IMR-90 (cell line): Measurements from ENCODE around the gene PYGL. TPM values are rescaled to one million over a fixed set of nuclear protein-coding genes. Genes with fewer than 3 reads are reported as not detected.

ENCODE experiments used
- ATAC-seq: fragments of 200-7000 bp; cut with Tn5 transposase; 2 replicates; pipeline ENCODE4 v1.9.1; 2020; ENCODE audit warnings: low read depth, mild to moderate bottlenecking, moderate library complexity
- BruUV-seq: library from RNA; stranded (reverse); fragments of 400-500 nt; replicated peaks from 2 replicates; lab custom pipeline; 2021; lab: Mats Ljungman, UMichigan
- CTCF ChIA-PET: fragments of 300-600 bp; formaldehyde crosslinking; extraction: SDS; loops from one replicate; lab custom pipeline; 2021; ENCODE audit warnings: antibody characterized with exemption; lab: Yijun Ruan, JAX
- POLR2A ChIA-PET: fragments of 300-600 bp; sonication (Branson Sonifier 250); formaldehyde crosslinking; loops from one replicate; lab custom pipeline; 2022; ENCODE audit warnings: antibody characterized with exemption; ENCODE audit not compliant: unreplicated experiment; lab: Charles Lee
- DNase-seq: peaks from one replicate; pipeline ENCODE4 v3.0.0; 2013
- H2AFZ ChIP-seq: replicated peaks from 2 replicates; pipeline ENCODE3; 2013; ENCODE audit warnings: low read length, mild to moderate bottlenecking; ENCODE audit not compliant: poor library complexity
- H2AK5ac ChIP-seq: 2 replicates; pipeline ENCODE4 v1.6.1; 2013; ENCODE audit warnings: low read depth, low read length, inconsistent platforms
- H2AK9ac ChIP-seq: replicated peaks from 2 replicates; pipeline ENCODE3; 2013; ENCODE audit warnings: mild to moderate bottlenecking, low read depth, low read length, moderate library complexity; ENCODE audit not compliant: poor library complexity
- H2BK120ac ChIP-seq: 2 replicates; pipeline ENCODE4 v1.6.1; 2013; ENCODE audit warnings: low read depth, low read length, inconsistent platforms
- H2BK15ac ChIP-seq: 3 replicates; pipeline ENCODE4 v1.6.1; 2013; ENCODE audit warnings: low read depth, low read length, inconsistent platforms
- H2BK20ac ChIP-seq: 2 replicates; pipeline ENCODE4 v1.6.1; 2013; ENCODE audit warnings: low read depth, mild to moderate bottlenecking, inconsistent platforms, low read length, moderate library complexity
- H2BK5ac ChIP-seq: 2 replicates; pipeline ENCODE4 v1.6.1; 2013; ENCODE audit warnings: mild to moderate bottlenecking, low read depth, low read length, inconsistent platforms; ENCODE audit not compliant: poor library complexity, severe bottlenecking
- H3K14ac ChIP-seq: replicated peaks from 2 replicates; pipeline ENCODE4 v1.6.1; 2013; ENCODE audit warnings: low read depth, low read length, inconsistent platforms
- H3K18ac ChIP-seq: 2 replicates; pipeline ENCODE4 v1.6.1; 2013; ENCODE audit warnings: low read depth, low read length, control low read depth
- H3K23ac ChIP-seq: 2 replicates; pipeline ENCODE4 v1.6.1; 2013; ENCODE audit warnings: low read depth, low read length, inconsistent platforms
- H3K27ac ChIP-seq: 2 replicates; pipeline ENCODE4 v1.5.1; 2013; ENCODE audit warnings: mild to moderate bottlenecking, control low read depth, low read length; ENCODE audit not compliant: insufficient read depth
- H3K27me3 ChIP-seq: 2 replicates; pipeline ENCODE4 v1.6.1; 2013; ENCODE audit warnings: low read length; ENCODE audit not compliant: control insufficient read depth, insufficient read depth
- H3K36me3 ChIP-seq: 2 replicates; pipeline ENCODE4 v1.6.1; 2013; ENCODE audit warnings: low read length, mixed read lengths; ENCODE audit not compliant: control insufficient read depth, insufficient read depth
- H3K4ac ChIP-seq: 2 replicates; pipeline ENCODE4 v1.6.1; 2013; ENCODE audit warnings: low read depth, low read length, inconsistent platforms
- H3K4me1 ChIP-seq: 2 replicates; pipeline ENCODE4 v1.6.1; 2013; ENCODE audit warnings: low read length, mixed read lengths; ENCODE audit not compliant: control insufficient read depth, insufficient read depth
- H3K4me2 ChIP-seq: 2 replicates; pipeline ENCODE4 v1.6.1; 2013; ENCODE audit warnings: low read depth, mild to moderate bottlenecking, control low read depth, low read length, moderate library complexity
- H3K4me3 ChIP-seq: 2 replicates; pipeline ENCODE4 v1.5.1; 2013; ENCODE audit warnings: low read depth, mild to moderate bottlenecking, control low read depth, low read length, moderate library complexity; ENCODE audit not compliant: insufficient read depth
- H3K56ac ChIP-seq: 2 replicates; pipeline ENCODE4 v1.6.1; 2013; ENCODE audit warnings: low read length, inconsistent platforms; ENCODE audit not compliant: insufficient read depth; ENCODE audit errors: extremely low read depth
- H3K79me1 ChIP-seq, 2 experiments: 2 replicates each; pipeline ENCODE4 v1.6.1; 2013; ENCODE audit warnings: low read length in 2 of 2, inconsistent platforms in 1 of 2, low read depth in 1 of 2
- H3K9ac ChIP-seq: 2 replicates; pipeline ENCODE4 v1.6.1; 2013; ENCODE audit warnings: low read depth, low read length, control low read depth
- H3K9me1 ChIP-seq: 2 replicates; pipeline ENCODE4 v1.6.1; 2013; ENCODE audit warnings: low read length, inconsistent platforms; ENCODE audit not compliant: insufficient read depth
- H3K9me3 ChIP-seq: 2 replicates; pipeline ENCODE4 v1.6.1; 2013; ENCODE audit warnings: low read length; ENCODE audit not compliant: control insufficient read depth, insufficient read depth
- H4K20me1 ChIP-seq: 2 replicates; pipeline ENCODE4 v1.6.1; 2013; ENCODE audit warnings: low read length, inconsistent platforms; ENCODE audit not compliant: insufficient read depth
- H4K5ac ChIP-seq: 2 replicates; pipeline ENCODE4 v1.6.1; 2013; ENCODE audit warnings: mild to moderate bottlenecking, low read depth, low read length, control low read depth
- H4K8ac ChIP-seq, 2 experiments: 2 replicates each; pipeline ENCODE4 v1.6.1; 2013; ENCODE audit warnings: low read depth in 2 of 2, low read length in 2 of 2, control low read depth in 1 of 2, inconsistent platforms in 1 of 2
- H4K91ac ChIP-seq: 2 replicates; pipeline ENCODE4 v1.6.1; 2013; ENCODE audit warnings: low read depth, low read length, inconsistent platforms; ENCODE audit not compliant: insufficient read depth
- BHLHE40 ChIP-seq: fragments of 150-350 bp; IDR thresholded peaks from 2 replicates; pipeline ENCODE4 v1.6.1; 2016; ENCODE audit warnings: mild to moderate bottlenecking, low read depth, low read length
- CEBPB ChIP-seq: IDR thresholded peaks from 2 replicates; pipeline ENCODE4 v1.6.1; 2012; ENCODE audit warnings: low read depth, low read length, improper control_type of control experiment
- CHD1 ChIP-seq: IDR thresholded peaks from 2 replicates; pipeline ENCODE4 v1.6.1; 2012; ENCODE audit warnings: low read depth, low read length, improper control_type of control experiment
- MAFK ChIP-seq: IDR thresholded peaks from 2 replicates; pipeline ENCODE4 v1.6.1; 2012; ENCODE audit warnings: low read depth, low read length, improper control_type of control experiment
- MAZ ChIP-seq: IDR thresholded peaks from 2 replicates; pipeline ENCODE4 v1.6.1; 2012; ENCODE audit warnings: low read depth, mild to moderate bottlenecking, low read length, improper control_type of control experiment, moderate library complexity, borderline replicate concordance
- MXI1 ChIP-seq: IDR thresholded peaks from 2 replicates; pipeline ENCODE4 v1.6.1; 2012; ENCODE audit warnings: low read depth, mild to moderate bottlenecking, low read length, moderate library complexity, borderline replicate concordance
- POLR2A ChIP-seq: IDR thresholded peaks from 2 replicates; pipeline ENCODE4 v1.6.1; 2012; ENCODE audit warnings: mild to moderate bottlenecking, low read depth, low read length
- RAD21 ChIP-seq: IDR thresholded peaks from 2 replicates; pipeline ENCODE4 v1.6.1; 2012; ENCODE audit warnings: low read length, improper control_type of control experiment
- RCOR1 ChIP-seq: IDR thresholded peaks from 2 replicates; pipeline ENCODE4 v1.6.1; 2012; ENCODE audit warnings: mild to moderate bottlenecking, low read length, improper control_type of control experiment; ENCODE audit not compliant: insufficient replicate concordance
- RFX5 ChIP-seq: IDR thresholded peaks from 2 replicates; pipeline ENCODE4 v1.8.0; 2012; ENCODE audit warnings: low read depth, mild to moderate bottlenecking, low read length, moderate library complexity
- SMC3 ChIP-seq: fragments of 150-350 bp; IDR thresholded peaks from 2 replicates; pipeline ENCODE4 v1.6.1; 2016; ENCODE audit warnings: low read depth, mild to moderate bottlenecking, antibody characterized with exemption, low read length, moderate library complexity
- WGBS, 2 experiments: methylation state at CpG; one replicate each; pipeline versions ENCODE4 v1.1.5 to v1.1.7; 2013; ENCODE audit warnings: missing lambda C conversion rate in 2 of 2; ENCODE audit not compliant: insufficient read length in 1 of 2; ENCODE audit errors: extremely low coverage in 2 of 2; 5-methylcytosine and 5-hydroxymethylcytosine counted together
- dilution Hi-C: fragments of 300-500 bp; cut with HindIII; formaldehyde crosslinking; loops from one replicate; pipeline ENCODE4 v1.14.3; 2018; ENCODE audit warnings: low sequenced_read_pairs; ENCODE audit not compliant: unreplicated experiment
- in situ Hi-C: fragments of 300-500 bp; cut with MboI; formaldehyde crosslinking; loops from 3 replicates; pipeline ENCODE4 v1.14.3; 2019; ENCODE audit warnings: low sequenced_read_pairs, inconsistent platforms, mixed read lengths
- intact Hi-C: fragments of 100-400 bp; cut with micrococcal nuclease; formaldehyde crosslinking; loops from 2 replicates; pipeline ENCODE4 v1.10.0; 2022
- polyA plus RNA-seq, 3 experiments: library from polyadenylated mRNA; depleted of rRNA; stranded (reverse); fragments of >200 nt; gene quantifications; 2 replicates each; pipeline ENCODE4 v1.2.3, GENCODE V29; 2012; ENCODE audit warnings: low replicate concordance in 1 of 3
- total RNA-seq: library from RNA; depleted of rRNA; stranded (reverse); fragments of >200 nt; gene quantifications from 2 replicates; pipeline ENCODE4 v1.2.3, GENCODE V29; 2012
- TF ChIP-seq, protein P1 (sequence below): fragments of 150-350 bp; IDR thresholded peaks from 2 replicates; pipeline ENCODE4 v1.6.1; 2017; ENCODE audit warnings: mild to moderate bottlenecking, antibody characterized with exemption, low read length, low read depth
- TF ChIP-seq, protein P2 (sequence below): fragments of 150-350 bp; IDR thresholded peaks from 2 replicates; pipeline ENCODE4 v1.6.1; 2016; ENCODE audit warnings: low read depth, mild to moderate bottlenecking, low read length, moderate library complexity, borderline replicate concordance
- TF ChIP-seq, protein P3 (sequence below): conservative IDR thresholded peaks from 2 replicates; pipeline ENCODE4 v1.5.1; 2012; ENCODE audit warnings: mild to moderate bottlenecking, low read depth, low read length, improper control_type of control experiment

The PYGL gene
- total and polyA plus RNA-seq, 2 of the 4 experiments (the other 2 are of a cell fraction) = 52.3 to 70.4 TPM

DNA sequence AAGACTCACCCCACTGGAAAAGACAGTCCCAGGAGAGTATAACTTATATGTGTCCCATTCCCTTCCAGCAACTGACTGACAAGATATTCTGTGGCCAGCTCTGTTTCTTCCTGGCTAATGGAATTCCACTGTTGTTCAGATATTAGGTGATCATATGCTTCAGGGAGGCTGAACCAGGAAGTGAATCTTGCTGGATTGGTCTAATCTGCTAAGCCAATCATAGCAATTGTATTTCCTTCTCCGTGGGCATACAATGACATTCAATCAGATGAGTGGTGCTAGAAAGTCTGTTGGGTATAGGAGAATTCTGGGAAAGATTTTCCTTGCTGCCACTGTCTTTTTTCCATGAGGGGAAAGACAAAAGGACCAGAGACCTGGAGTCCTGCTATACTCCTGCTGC lies 12.1 kb downstream of the PYGL start:
- H3K56ac ChIP-seq = no peak overlapping the region
- no peak overlapping the region for H3K4me2 ChIP-seq
- TF ChIP-seq, protein P1, sequence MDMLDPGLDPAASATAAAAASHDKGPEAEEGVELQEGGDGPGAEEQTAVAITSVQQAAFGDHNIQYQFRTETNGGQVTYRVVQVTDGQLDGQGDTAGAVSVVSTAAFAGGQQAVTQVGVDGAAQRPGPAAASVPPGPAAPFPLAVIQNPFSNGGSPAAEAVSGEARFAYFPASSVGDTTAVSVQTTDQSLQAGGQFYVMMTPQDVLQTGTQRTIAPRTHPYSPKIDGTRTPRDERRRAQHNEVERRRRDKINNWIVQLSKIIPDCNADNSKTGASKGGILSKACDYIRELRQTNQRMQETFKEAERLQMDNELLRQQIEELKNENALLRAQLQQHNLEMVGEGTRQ = no peak
- no peak for TF ChIP-seq CHD1
- TF ChIP-seq POLR2A = no peak
- no peak for TF ChIP-seq MAFK
- no peak for TF ChIP-seq CEBPB
- no peak for TF ChIP-seq SMC3
- TF ChIP-seq, protein P2, sequence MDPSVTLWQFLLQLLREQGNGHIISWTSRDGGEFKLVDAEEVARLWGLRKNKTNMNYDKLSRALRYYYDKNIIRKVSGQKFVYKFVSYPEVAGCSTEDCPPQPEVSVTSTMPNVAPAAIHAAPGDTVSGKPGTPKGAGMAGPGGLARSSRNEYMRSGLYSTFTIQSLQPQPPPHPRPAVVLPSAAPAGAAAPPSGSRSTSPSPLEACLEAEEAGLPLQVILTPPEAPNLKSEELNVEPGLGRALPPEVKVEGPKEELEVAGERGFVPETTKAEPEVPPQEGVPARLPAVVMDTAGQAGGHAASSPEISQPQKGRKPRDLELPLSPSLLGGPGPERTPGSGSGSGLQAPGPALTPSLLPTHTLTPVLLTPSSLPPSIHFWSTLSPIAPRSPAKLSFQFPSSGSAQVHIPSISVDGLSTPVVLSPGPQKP = no peak
- no peak for TF ChIP-seq MXI1
- TF ChIP-seq BHLHE40 = no peak
- TF ChIP-seq MAZ = no peak
- TF ChIP-seq, protein P3, sequence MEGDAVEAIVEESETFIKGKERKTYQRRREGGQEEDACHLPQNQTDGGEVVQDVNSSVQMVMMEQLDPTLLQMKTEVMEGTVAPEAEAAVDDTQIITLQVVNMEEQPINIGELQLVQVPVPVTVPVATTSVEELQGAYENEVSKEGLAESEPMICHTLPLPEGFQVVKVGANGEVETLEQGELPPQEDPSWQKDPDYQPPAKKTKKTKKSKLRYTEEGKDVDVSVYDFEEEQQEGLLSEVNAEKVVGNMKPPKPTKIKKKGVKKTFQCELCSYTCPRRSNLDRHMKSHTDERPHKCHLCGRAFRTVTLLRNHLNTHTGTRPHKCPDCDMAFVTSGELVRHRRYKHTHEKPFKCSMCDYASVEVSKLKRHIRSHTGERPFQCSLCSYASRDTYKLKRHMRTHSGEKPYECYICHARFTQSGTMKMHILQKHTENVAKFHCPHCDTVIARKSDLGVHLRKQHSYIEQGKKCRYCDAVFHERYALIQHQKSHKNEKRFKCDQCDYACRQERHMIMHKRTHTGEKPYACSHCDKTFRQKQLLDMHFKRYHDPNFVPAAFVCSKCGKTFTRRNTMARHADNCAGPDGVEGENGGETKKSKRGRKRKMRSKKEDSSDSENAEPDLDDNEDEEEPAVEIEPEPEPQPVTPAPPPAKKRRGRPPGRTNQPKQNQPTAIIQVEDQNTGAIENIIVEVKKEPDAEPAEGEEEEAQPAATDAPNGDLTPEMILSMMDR = no peak
- no peak for TF ChIP-seq RCOR1
- no peak for TF ChIP-seq RAD21
- no peak for TF ChIP-seq RFX5
- H2BK5ac ChIP-seq = no peak overlapping the region
- H4K8ac ChIP-seq = no peak overlapping the region
- peaks cover 3 to 7% of the 10 kb centered on the region in 2 experiments; a peak in 3 of 4 replicates for H3K79me1 ChIP-seq
- H2AK5ac ChIP-seq = no peak overlapping the region
- H3K27ac ChIP-seq = no peak overlapping the region
- no peak overlapping the region for H4K5ac ChIP-seq
- no peak overlapping the region for H2AFZ ChIP-seq
- DNase-seq (no peak), ATAC-seq (no peak)
- no peaks in the 10 kb centered on the region for H3K27me3 ChIP-seq
- H4K20me1 ChIP-seq = no peaks in the 10 kb centered on the region
- H2BK120ac ChIP-seq = no peak overlapping the region
- H3K9me3 ChIP-seq = no peaks in the 10 kb centered on the region
- peaks cover 21% of the 10 kb centered on the region for H3K36me3 ChIP-seq
- H3K4ac ChIP-seq = no peak overlapping the region
- H2BK15ac ChIP-seq = no peak overlapping the region
- no peak overlapping the region for H2BK20ac ChIP-seq
- no CpG with 5 or more reads among the region's 1 CpG for WGBS, 2 experiments
- H3K14ac ChIP-seq = no peak overlapping the region
- no peak overlapping the region for H3K18ac ChIP-seq
- peaks cover 6% of the 10 kb centered on the region for H3K4me1 ChIP-seq
- no peak overlapping the region for H3K4me3 ChIP-seq
- no peak overlapping the region for H3K9ac ChIP-seq
- in situ Hi-C loops (no loop called here), dilution Hi-C loops (no loop called here), intact Hi-C loops (loop anchor here (10.0 kb wide), 1 partner anchor 277 kb away; no protein-coding TSS in a partner anchor)
- POLR2A ChIA-PET = no interaction called here
- H2AK9ac ChIP-seq = no peak overlapping the region
- H3K9me1 ChIP-seq = peaks cover 11% of the 10 kb centered on the region
- H3K23ac ChIP-seq = no peak overlapping the region
- H4K91ac ChIP-seq = no peak overlapping the region
- CTCF ChIA-PET = no interaction called here
- no TSS peak for BruUV-seq
